GM12878 (cell line): ENCODE results near the gene MRAS. TPM values are rescaled to one million over a fixed set of nuclear protein-coding genes. Genes with fewer than 3 reads are reported as not detected.

ENCODE experiments used
- ATAC-seq: fragments of 200-7000 bp; cut with Tn5 transposase; 3 replicates; pipeline ENCODE4 v1.9.1; 2020; ENCODE audit warnings: mild to moderate bottlenecking, moderate library complexity
- BruUV-seq: library from RNA; stranded (reverse); fragments of 400-500 nt; replicated peaks from 2 replicates; lab custom pipeline; 2021; lab: Mats Ljungman, UMichigan
- CTCF ChIA-PET: fragments of 300-600 bp; sonication (Branson Sonifier 250); formaldehyde crosslinking; extraction: SDS; loops from one replicate; lab custom pipeline; 2021; ENCODE audit warnings: inconsistent platforms; lab: Yijun Ruan, JAX
- POLR2A ChIA-PET: fragments of 350-600 bp; formaldehyde crosslinking; extraction: SDS; loops from one replicate; lab custom pipeline; 2021; ENCODE audit warnings: inconsistent platforms; lab: Charles Lee
- RAD21 ChIA-PET: fragments of 300-600 bp; sonication (Branson Sonifier 250); formaldehyde crosslinking; loops from one replicate; lab custom pipeline; 2023; ENCODE audit warnings: antibody characterized with exemption; ENCODE audit not compliant: unreplicated experiment; lab: Charles Lee
- SMC1A ChIA-PET: fragments of 300-600 bp; sonication (Branson Sonifier 250); formaldehyde crosslinking; loops from one replicate; lab custom pipeline; 2023; ENCODE audit not compliant: unreplicated experiment, uncharacterized antibody; lab: Charles Lee
- DNase-seq: peaks from one replicate; pipeline ENCODE4 v3.0.0-alpha.2; 2011; ENCODE audit warnings: low read depth, low spot score
- FAIRE-seq: peaks from 3 replicates; lab custom pipeline; 2011; peaks lifted over from hg19 to GRCh38; lab: Jason Lieb, UNC
- H2AFZ ChIP-seq: 2 replicates; pipeline ENCODE4 v1.6.0; 2011; ENCODE audit warnings: low read depth, low read length, control low read depth; ENCODE audit not compliant: control insufficient read depth
- H3K27ac ChIP-seq: 2 replicates; pipeline ENCODE4 v1.5.1; 2011; ENCODE audit warnings: control low read depth; ENCODE audit not compliant: control insufficient read depth, insufficient read depth
- H3K27me3 ChIP-seq, 2 experiments: replicated peaks in 1 of 2; 2 replicates each; pipeline versions ENCODE4 v1.6.0 to v1.6.1; 2011; ENCODE audit warnings: low read length in 1 of 2; ENCODE audit not compliant: control insufficient read depth in 2 of 2, insufficient read depth in 2 of 2
- H3K36me3 ChIP-seq, 2 experiments: 2 replicates each; pipeline ENCODE4 v1.5.1; 2011; ENCODE audit warnings: low read length in 1 of 2; ENCODE audit not compliant: control insufficient read depth in 2 of 2, insufficient read depth in 2 of 2
- H3K4me1 ChIP-seq: 2 replicates; pipeline ENCODE4 v1.6.1; 2011; ENCODE audit warnings: mild to moderate bottlenecking, low read length, moderate library complexity, mixed read lengths; ENCODE audit not compliant: control insufficient read depth, insufficient read depth
- H3K4me2 ChIP-seq: 2 replicates; pipeline ENCODE4 v1.6.0; 2011; ENCODE audit warnings: control low read depth; ENCODE audit not compliant: control insufficient read depth, insufficient read depth
- H3K4me3 ChIP-seq: fragments of 200-600 bp; sonication (generic); 2 replicates; pipeline ENCODE4 v1.5.1; 2016
- H3K79me2 ChIP-seq: 2 replicates; pipeline ENCODE4 v1.6.0; 2011; ENCODE audit warnings: low read length; ENCODE audit not compliant: control insufficient read depth, insufficient read depth
- H3K9ac ChIP-seq: 2 replicates; pipeline ENCODE4 v1.8.0; 2011; ENCODE audit warnings: low read length, control low read depth, mixed read lengths; ENCODE audit not compliant: control insufficient read depth, insufficient read depth
- H3K9me3 ChIP-seq: replicated peaks from 3 replicates; pipeline ENCODE4 v1.5.1; 2011; ENCODE audit warnings: mild to moderate bottlenecking, low read length; ENCODE audit not compliant: control insufficient read depth, insufficient read depth
- H4K20me1 ChIP-seq: 2 replicates; pipeline ENCODE4 v1.6.0; 2011; ENCODE audit not compliant: control insufficient read depth, insufficient read depth
- CBFB ChIP-seq: IDR thresholded peaks from 2 replicates; pipeline ENCODE4 v1.6.1; 2016; ENCODE audit warnings: antibody characterized with exemption, low read depth
- CREM ChIP-seq: IDR thresholded peaks from 2 replicates; pipeline ENCODE4 v1.6.1; 2014; ENCODE audit warnings: antibody characterized with exemption, low read depth
- GATAD2B ChIP-seq: fragments of 450-650 bp; conservative IDR thresholded peaks from 2 replicates; pipeline ENCODE4 v1.6.1; 2017; ENCODE audit warnings: low read depth, mild to moderate bottlenecking, moderate library complexity
- KAT2A ChIP-seq: conservative IDR thresholded peaks from 2 replicates; pipeline ENCODE4 v1.6.1; 2011; ENCODE audit warnings: low read depth, low read length; ENCODE audit not compliant: control insufficient read depth
- KLF5 ChIP-seq: fragments of 450-650 bp; IDR thresholded peaks from 2 replicates; pipeline ENCODE4 v1.6.1; 2014; ENCODE audit warnings: mild to moderate bottlenecking; ENCODE audit not compliant: partially characterized antibody
- NBN ChIP-seq: fragments of 450-650 bp; IDR thresholded peaks from 2 replicates; pipeline ENCODE4 v1.6.1; 2016
- NFYB ChIP-seq: IDR thresholded peaks from 2 replicates; pipeline ENCODE4 v1.6.1; 2011; ENCODE audit warnings: low read depth, mild to moderate bottlenecking, low read length, improper control_type of control experiment, moderate library complexity; ENCODE audit not compliant: insufficient read depth
- RAD21 ChIP-seq: IDR thresholded peaks from 2 replicates; pipeline ENCODE4 v1.6.1; 2011; ENCODE audit warnings: mild to moderate bottlenecking, low read depth, low read length, moderate library complexity; ENCODE audit not compliant: insufficient read depth
- SUZ12 ChIP-seq: fragments of 200-600 bp; sonication (generic); IDR thresholded peaks from one replicate; pipeline ENCODE4 v1.6.1; 2018; ENCODE audit warnings: antibody characterized with exemption, mild to moderate bottlenecking; ENCODE audit not compliant: unreplicated experiment
- ZNF274 ChIP-seq: IDR thresholded peaks from one replicate; pipeline ENCODE4 v1.8.0; 2011; ENCODE audit not compliant: insufficient read length, insufficient read depth
- WGBS: methylation state at CpG from one replicate; pipeline ENCODE4 v1.1.6; 2016; ENCODE audit warnings: low lambda C conversion rate; ENCODE audit not compliant: insufficient replicate concordance, insufficient coverage; ENCODE audit errors: missing lambda C conversion rate; 5-methylcytosine and 5-hydroxymethylcytosine counted together
- in situ Hi-C: fragments of 300-500 bp; cut with MboI; formaldehyde crosslinking; loops from 9 replicates; pipeline ENCODE4 v1.14.3; 2018; ENCODE audit warnings: mixed read lengths
- intact Hi-C: fragments of 100-400 bp; cut with micrococcal nuclease; formaldehyde crosslinking; loops from one replicate; pipeline ENCODE4 v1.14.2; 2022; ENCODE audit not compliant: unreplicated experiment
- polyA plus RNA-seq, 11 experiments: library from polyadenylated mRNA; depleted of rRNA in 4 of 11; unstranded in 6 of 11; stranded (reverse) in 5 of 11; fragments of >200 nt; fragmentation: Nextera tagmentation in 4 of 11; fragmentation: Illumina TruSeq in 1 of 11; extraction: Ambion mirVana in 4 of 11; extraction: Trizol in 1 of 11; gene quantifications; 1 replicate in 1 of 11; 2 replicates in 10 of 11; pipeline versions ENCODE4 v1.2.1 to v1.2.3, GENCODE V29; 2011 to 2016; ENCODE audit warnings: inconsistent platforms in 2 of 11, missing spikeins in 2 of 11, low read depth in 1 of 11
- total RNA-seq, 4 experiments: library from RNA; depleted of rRNA in 3 of 4; stranded (reverse); fragments of >200 nt in 3 of 4; fragmentation: Illumina TruSeq in 1 of 4; extraction: Trizol in 1 of 4; gene quantifications; 2 replicates each; pipeline versions ENCODE4 v1.2.1 to v1.2.3, GENCODE V29; 2013 to 2021
- TF ChIP-seq, protein P1 (sequence below): IDR thresholded peaks from 2 replicates; pipeline ENCODE4 v1.6.1; 2011; ENCODE audit warnings: mild to moderate bottlenecking, low read depth, low read length, moderate library complexity; ENCODE audit not compliant: insufficient replicate concordance

Gene MRAS
- total and polyA plus RNA-seq, 10 of the 15 experiments (the other 5 are each of a cell fraction or from before 2014, with no cell fraction given) = 0.01 to 0.44 (median 0.17) TPM; not detected in 6

DNA sequence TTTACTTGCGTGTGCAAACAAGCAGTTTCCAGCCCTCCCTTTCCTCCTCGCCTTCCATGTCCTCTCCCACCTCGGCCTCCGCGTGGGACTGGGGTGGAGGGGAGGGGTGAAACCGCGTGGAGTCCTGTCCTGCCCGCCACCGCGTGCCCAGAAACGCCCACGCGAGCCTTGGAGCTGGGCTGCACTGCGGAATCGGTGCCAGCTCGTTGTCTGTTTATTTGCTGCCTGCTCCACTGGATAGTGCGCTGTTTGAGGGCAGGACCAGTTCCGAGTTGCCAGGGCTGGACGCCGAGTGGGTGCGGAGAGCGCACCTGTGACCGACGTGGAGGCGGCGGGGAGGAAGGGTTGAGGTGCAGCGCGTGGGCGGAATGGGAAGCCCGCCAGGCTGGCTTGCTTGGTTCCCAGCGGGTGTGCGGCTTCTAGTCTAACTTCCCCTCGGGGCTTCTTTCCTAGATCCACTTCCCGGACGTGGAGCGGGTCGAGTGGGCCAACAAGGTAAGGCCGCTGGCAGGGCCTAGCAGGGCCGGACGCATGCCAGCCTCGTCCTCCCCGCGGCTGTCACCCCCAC is 103.3 kb downstream of the MRAS start:
- FAIRE-seq (no peak), ATAC-seq (no peak), DNase-seq (no peak)
- Histone ChIP-seq H3K4me1 (no peaks in the 10 kb centered on the region), H3K27me3 (no peaks in the 10 kb centered on the region; a peak in 3 of 4 replicates), H3K9ac (no peak overlapping the region), H3K4me3 (no peak overlapping the region), H3K79me2 (no peaks in the 10 kb centered on the region), H3K36me3 (no peaks in the 10 kb centered on the region), H4K20me1 (no peaks in the 10 kb centered on the region), H3K27ac (no peak overlapping the region), H2AFZ (no peak overlapping the region), H3K9me3 (no peaks in the 10 kb centered on the region), H3K4me2 (no peak overlapping the region)
- in situ Hi-C loops = no loop called here
- CTCF ChIA-PET = no interaction called here
- BruUV-seq = no TSS peak
- intact Hi-C loops = no loop called here
- POLR2A ChIA-PET = no interaction called here
- RAD21 ChIA-PET = no interaction called here
- 62% methylated on average over 34 of the region's 43 CpGs for WGBS
- SMC1A ChIA-PET = no interaction called here
- TF ChIP-seq RAD21 (no peak), CBFB (no peak), CREM (no peak), ZNF274 (no peak), KAT2A (no peak), NBN (no peak), SUZ12 (no peak), NFYB (no peak), GATAD2B (no peak), KLF5 (no peak)
- TF ChIP-seq, protein P1, sequence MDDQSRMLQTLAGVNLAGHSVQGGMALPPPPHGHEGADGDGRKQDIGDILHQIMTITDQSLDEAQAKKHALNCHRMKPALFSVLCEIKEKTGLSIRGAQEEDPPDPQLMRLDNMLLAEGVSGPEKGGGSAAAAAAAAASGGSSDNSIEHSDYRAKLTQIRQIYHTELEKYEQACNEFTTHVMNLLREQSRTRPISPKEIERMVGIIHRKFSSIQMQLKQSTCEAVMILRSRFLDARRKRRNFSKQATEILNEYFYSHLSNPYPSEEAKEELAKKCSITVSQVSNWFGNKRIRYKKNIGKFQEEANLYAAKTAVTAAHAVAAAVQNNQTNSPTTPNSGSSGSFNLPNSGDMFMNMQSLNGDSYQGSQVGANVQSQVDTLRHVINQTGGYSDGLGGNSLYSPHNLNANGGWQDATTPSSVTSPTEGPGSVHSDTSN = no peak
